Left cardiac atrium (tissue), 4 donors: ENCODE results near the gene AVP. TPM values are rescaled to one million over a fixed set of nuclear protein-coding genes. Genes with fewer than 3 reads are reported as not detected.
"Not testable (repeated sequence)": the region's sequence is repeated elsewhere in the genome, so short reads cannot be mapped to it uniquely, and the experiment has no call there.

Experiments
- ATAC-seq, 2 donors: fragments of 200-7000 bp; cut with Tn5 transposase; one replicate each; pipeline ENCODE4 v1.9.1; 2020; ENCODE audit warnings: mild to moderate bottlenecking in 2 of 2, moderate library complexity in 2 of 2
- DNase-seq: peaks from one replicate; pipeline ENCODE4 v3.0.0-alpha.2; 2020
- intact Hi-C, 2 donors: fragments of 100-400 bp; cut with DNase I; formaldehyde crosslinking; loops; one replicate each; pipeline versions ENCODE4 v1.14.1 to v1.15.1; 2022 to 2023
- total RNA-seq, 2 donors: library from RNA; stranded (reverse); fragmentation: NEBNext Ultra II Directional; extraction: Animal tissue kit (Norgen Biotek cat#: 25700); gene quantifications; one replicate each; pipeline ENCODE4 v1.2.1, GENCODE V29; 2021
- donor health status: DM: no; HTN: yes; CAD: no.
- donor health status: DM: no; HTN: yes; CAD: no; lungs with severe emphysema.
- donor health status: DM: yes; HTN: yes; CAD: no.
- donor health status: Dilated cardiomyopathy.

The AVP gene
- total RNA-seq, 2 donors from 2014 or later: not detected

- ATAC-seq: no peak
- intact Hi-C loops: no loop called here
- no peak for DNase-seq
Measured at GRCh38 chr20:3068075-3068474, 16.4 kb downstream of the AVP start.

DNA sequence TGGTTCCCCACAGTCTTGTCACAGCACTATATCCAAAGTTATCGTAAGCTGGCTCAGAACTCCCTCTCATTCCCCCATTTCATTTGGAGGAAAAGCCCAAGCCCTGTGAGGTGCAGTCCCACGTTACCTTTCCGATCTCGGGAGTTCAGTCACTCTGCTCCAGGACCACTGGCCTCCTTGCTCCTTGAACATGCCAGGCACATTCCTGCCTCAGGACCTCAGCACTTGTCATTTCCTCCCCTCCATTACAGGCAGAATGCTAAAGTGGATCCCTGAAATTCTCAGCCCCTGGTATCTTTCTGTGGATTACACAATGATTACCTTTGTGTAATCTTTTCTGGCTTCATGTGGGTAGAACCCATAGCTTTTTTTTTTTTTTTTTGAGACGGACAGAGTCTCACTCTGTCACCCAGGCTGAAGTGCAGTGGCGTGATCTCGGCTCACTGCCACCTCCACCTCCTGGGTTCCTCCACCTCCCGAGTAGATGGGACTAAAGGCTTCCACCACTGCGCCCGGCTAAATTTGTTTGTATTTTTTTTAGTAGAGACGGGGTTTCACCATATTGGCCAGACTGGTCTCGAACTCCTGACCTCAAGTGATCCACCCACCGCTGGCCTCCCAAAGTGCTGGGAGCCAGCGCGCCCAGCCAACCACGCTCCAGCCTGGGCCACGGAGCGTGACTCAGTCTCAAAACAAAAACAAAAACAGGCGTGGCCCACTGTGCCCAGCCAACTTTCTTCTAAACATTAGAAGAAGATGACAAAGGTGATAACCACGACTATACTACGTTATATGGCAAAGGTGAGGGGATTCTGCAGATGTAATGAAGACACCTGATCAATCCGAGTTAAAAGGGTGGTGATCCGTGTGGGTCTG lies 17.1 kb downstream of the AVP start:
- no peak for DNase-seq
- intact Hi-C loops: no loop called here
- no peak for ATAC-seq

GRCh38 chr20:3064119-3064518 lies 20.4 kb downstream of the AVP start:
- DNase-seq, intact Hi-C loops, ATAC-seq: not testable (repeated sequence)

- no peak for DNase-seq
- intact Hi-C loops: loop anchor here in 1 of 2 donors (10.0 kb wide), 1 partner anchor 255 kb away; no protein-coding TSS in a partner anchor
- no peak for ATAC-seq
Measured at GRCh38 chr20:3059489-3059888, 25.0 kb downstream of the AVP start.

- intact Hi-C loops: loop anchor here in 1 of 2 donors (10.0 kb wide), 1 partner anchor 263 kb away; no protein-coding TSS in a partner anchor
- ATAC-seq: no peak
- DNase-seq: no peak
Measured at GRCh38 chr20:3051385-3052019, 33.0 kb downstream of the AVP start.

DNA sequence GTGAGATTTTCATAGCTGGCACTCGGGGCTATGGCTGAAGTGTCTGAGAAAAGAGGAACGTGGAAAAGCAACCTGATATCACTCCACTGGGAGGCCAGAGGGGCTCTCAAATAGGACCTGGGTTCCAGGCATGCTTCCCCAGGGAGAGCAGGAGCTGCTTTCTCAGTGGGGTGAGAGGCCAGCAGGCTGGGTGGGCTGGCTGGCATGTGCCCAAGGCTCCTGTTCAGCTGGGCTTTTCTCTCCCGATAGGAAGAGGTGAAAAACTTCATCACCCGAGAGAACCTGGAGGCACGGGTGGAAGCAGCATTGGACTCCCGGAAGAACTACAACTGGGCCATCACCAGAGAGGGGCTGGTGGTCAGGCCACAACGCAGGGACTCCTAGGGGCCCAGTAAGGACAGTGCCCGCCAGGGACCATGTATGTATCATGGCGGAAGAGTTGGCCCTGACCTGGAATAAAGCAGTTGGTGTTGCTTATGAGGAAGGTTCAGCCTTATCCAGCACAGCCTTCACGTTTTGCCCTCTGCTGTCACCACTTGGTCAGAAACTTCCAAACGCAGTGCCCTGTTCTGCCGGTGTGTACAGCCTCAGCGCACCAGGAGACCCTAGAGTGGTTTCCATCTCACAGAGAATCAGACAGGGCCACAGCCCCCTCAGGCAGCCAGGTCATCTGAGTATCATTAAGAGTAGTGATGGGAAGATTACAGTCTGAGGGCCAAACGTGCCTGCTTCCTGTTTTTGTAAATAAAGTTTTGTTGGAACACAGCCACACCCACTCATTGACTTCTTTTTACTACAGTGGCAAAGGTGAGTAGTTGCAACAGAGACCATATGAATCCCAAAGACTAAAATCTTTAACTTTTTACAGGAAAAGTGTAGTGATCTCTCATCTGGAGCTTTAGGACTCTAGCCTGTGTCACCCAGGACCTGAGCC lies 36.8 kb downstream of the AVP start:
- no peak for ATAC-seq
- no peak for DNase-seq
- intact Hi-C loops: no loop called here

GRCh38 chr20:3046677-3047462 lies 37.7 kb downstream of the AVP start:
- intact Hi-C loops: no loop called here
- DNase-seq (no peak), ATAC-seq (no peak)

- ATAC-seq (peak; percentile 95), DNase-seq (peak; percentile 94)
- intact Hi-C loops: no loop called here
Measured at GRCh38 chr20:3045816-3046676, 38.5 kb downstream of the AVP start, which contains the start of gene MRPS26. MRPS26 (plus strand) TSS chr20:3046052; CDS start chr20:3046069, 17 bp downstream.

- intact Hi-C loops: no loop called here
- ATAC-seq (peak; percentile 73 to 75), DNase-seq (peak; percentile 88)
Measured at GRCh38 chr20:3045042-3045815, 39.3 kb downstream of the AVP start.

DNA sequence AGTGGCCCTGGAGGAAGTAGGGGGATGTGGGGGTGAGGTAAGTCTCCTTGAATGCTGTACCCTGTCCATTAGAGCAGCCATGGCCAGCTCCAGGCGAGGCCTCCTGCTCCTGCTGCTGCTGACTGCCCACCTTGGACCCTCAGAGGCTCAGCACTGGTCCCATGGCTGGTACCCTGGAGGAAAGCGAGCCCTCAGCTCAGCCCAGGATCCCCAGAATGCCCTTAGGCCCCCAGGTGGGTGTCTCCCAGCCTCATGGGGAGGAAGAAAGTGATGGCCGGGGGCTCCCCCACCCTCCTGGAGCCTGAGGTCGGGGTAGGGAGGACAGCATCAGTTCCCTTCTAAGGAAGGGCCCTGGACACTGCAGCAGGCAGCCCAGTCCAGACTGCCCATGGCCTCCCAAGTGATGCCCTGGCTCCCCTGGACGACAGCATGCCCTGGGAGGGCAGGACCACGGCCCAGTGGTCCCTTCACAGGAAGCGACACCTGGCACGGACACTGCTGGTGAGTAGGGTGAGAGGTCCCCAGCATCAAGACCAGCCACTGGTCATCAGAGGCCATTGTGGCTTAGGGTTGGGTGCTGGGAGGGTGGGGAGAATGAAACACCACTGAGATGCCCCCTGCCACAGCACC lies 40.1 kb downstream of the AVP start:
- intact Hi-C loops: no loop called here
- no peak for DNase-seq
- ATAC-seq: no peak

DNA sequence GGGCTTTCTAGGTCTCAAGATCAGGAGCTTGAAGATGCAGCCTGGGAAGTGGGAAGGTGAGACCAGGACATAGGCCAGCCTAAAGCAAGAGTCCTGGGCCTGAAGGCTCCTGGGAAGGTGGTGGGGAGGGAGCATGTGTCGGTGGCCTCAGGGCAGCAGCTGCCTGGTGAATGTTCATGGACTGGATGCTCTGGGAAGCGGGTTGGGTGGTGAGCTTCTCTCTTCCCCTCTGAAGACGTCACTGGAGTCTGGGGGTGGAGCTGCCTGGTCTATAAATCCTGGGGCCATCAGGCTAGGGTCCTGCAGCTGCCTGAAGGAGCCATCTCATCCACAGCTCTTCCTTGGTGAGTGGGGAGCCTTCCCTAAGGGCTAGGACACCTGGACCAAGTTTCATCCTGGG lies 41.2 kb downstream of the AVP start, which contains the start of gene GNRH2:
GNRH2 (plus strand) TSS at position 301 of the 400 bp plus-strand sequence. CDS start 793 bp downstream, outside the sequence.
- DNase-seq (no peak), ATAC-seq (no peak)
- intact Hi-C loops: no loop called here

DNA sequence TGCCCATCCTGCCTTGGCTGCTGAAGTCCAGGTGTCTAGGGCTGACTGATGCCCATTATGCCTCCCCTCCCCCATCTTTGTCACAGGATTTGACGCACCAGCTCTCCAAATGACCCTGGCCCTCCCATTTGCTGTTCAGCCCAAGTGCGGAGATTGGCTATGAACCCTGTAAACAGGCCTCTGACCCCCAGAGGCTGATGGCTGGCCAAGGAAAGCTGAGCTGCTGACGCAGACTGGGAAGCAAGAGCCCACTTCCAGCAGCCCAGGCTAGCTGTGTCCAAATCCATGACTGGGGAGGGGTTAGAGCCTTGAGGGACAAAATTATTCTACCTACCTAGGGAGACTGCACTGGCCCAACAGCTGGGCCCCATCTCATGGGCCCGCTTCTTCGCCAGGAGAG lies 41.9 kb downstream of the AVP start:
- ATAC-seq (peak in 1 of 2 donors; percentile 20), DNase-seq (peak; percentile 69)
- intact Hi-C loops: no loop called here

DNA sequence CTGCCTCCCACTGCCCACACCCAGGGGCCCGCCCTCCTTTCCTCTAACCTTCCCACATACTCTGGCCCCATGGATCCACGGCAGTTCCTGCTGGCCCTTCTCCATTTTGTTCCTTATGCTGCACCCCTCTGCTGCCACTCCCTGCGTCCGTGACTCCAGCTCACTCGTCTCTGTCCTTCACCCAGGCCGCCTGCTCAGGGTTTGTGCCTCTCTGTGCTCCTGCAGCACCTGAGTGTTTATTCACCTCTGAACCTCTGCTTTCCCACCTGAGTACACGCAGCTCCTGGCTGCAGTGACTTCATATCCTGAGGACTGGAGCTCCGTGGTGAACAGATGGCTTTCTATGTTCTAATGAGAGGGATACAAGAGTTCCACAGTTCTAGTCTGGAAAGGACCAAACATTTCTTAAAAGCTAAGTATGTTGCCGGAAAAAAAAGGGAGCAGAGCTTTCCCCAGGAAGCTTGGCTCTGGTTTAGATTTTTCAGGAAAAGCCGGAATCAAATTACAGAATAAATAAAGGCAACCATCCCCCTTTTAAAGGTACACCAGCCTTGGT lies 42.6 kb downstream of the AVP start:
- ATAC-seq (no peak), DNase-seq (no peak)
- intact Hi-C loops: no loop called here

GRCh38 chr20:3040086-3040485 lies 44.4 kb downstream of the AVP start:
- ATAC-seq (no peak), DNase-seq (no peak)
- intact Hi-C loops: no loop called here

DNA sequence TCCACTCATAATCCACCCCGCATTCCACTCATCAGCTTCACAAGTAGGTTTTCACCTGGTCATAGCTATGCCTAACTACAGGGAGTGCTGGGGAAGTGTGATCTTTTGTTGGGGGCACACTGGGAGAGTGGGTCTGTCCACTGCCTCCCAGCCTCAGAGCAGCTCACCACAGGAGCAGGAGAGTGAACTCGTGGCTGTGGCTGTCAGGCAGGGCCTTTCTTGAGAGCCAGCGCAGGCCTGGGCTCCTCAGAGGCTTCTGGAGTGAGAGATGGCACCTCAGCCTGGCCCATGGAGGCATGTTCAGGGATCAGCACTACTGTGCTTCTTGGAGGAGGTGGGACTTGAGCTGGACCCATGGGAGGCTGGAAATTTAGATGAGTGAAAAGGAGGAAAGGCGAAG lies 45.1 kb downstream of the AVP start:
- no peak for DNase-seq
- no peak for ATAC-seq
- intact Hi-C loops: no loop called here

DNA sequence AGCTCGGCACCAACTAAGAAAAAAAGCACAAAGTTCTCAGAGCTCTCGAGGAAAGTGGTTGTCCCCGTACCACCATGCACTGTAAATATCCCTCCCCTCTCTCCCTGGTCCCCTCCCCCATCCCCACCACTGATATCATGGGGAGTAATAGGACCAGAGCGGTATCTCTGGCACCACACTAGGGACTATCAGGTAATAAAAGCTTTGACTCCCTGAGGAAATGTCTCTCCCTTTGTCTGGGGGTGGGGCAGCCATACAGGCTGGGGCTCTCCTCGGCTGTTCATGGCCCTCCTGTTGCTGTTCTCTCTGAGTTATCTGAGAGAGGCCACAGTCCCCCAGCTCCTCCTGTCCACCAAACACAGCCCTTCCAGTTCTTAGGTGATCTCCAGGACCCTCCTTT lies 46.1 kb downstream of the AVP start:
- DNase-seq (no peak), ATAC-seq (no peak)
- intact Hi-C loops: no loop called here
